H1 (cell line): ENCODE measurements around the gene KSR2.

Experiments
- ATF3 ChIP-seq: IDR thresholded peaks from 2 replicates; pipeline ENCODE4 v1.6.1; 2011; ENCODE audit warnings: low read depth, mild to moderate bottlenecking, low read length; ENCODE audit not compliant: insufficient read depth
- CREB1 ChIP-seq: IDR thresholded peaks from 2 replicates; pipeline ENCODE4 v1.6.1; 2012; ENCODE audit warnings: inconsistent platforms
- CTCF ChIP-seq, 3 experiments: IDR thresholded peaks; 1 replicate in 2 of 3; 2 replicates in 1 of 3; pipeline versions ENCODE4 v1.5.1 to v1.6.1; 2011; ENCODE audit warnings: low read length in 3 of 3, mild to moderate bottlenecking in 3 of 3, inconsistent platforms in 2 of 3, low read depth in 1 of 3, moderate library complexity in 1 of 3; ENCODE audit not compliant: insufficient read depth in 1 of 3; ENCODE audit errors: control extremely low read depth in 1 of 3
- POLR2AphosphoS5 ChIP-seq: IDR thresholded peaks from 2 replicates; pipeline ENCODE4 v1.6.1; 2011; ENCODE audit warnings: low read depth, low read length
- SP1 ChIP-seq: IDR thresholded peaks from 2 replicates; pipeline ENCODE4 v1.6.1; 2011; ENCODE audit warnings: low read depth, low read length

GRCh38 chr12:117689857-117690256 lies 278.9 kb downstream of the KSR2 start:
- TF ChIP-seq ATF3: no peak
- no peak for TF ChIP-seq CTCF (IDR thresholded peaks at IDR 0.05; ENCODE audit: control extremely low read depth in 1 of 3, insufficient read depth in 1 of 3, low read depth in 1 of 3, low read length in 3 of 3)
- no peak for TF ChIP-seq POLR2AphosphoS5
- no peak for TF ChIP-seq CREB1
- no peak for TF ChIP-seq SP1
